Stimulated activated CD8-positive, alpha-beta memory T cell treated with anti-CD3 and anti-CD28 coated beads, Interleukin-12 subunit alpha, Interleukin-12 subunit beta, amount 100 ng/mL, for 24 hours (primary cell): ENCODE results near the gene ADAMTS20.
"Not testable (repeated sequence)": the region's sequence is repeated elsewhere in the genome, so short reads cannot be mapped to it uniquely, and the experiment has no call there.

ENCODE experiments used
- DNase-seq: peaks from one replicate; pipeline ENCODE4 v3.0.0-alpha.2; 2020; ENCODE audit errors: extremely low read depth

The ADAMTS20 gene, protein sequence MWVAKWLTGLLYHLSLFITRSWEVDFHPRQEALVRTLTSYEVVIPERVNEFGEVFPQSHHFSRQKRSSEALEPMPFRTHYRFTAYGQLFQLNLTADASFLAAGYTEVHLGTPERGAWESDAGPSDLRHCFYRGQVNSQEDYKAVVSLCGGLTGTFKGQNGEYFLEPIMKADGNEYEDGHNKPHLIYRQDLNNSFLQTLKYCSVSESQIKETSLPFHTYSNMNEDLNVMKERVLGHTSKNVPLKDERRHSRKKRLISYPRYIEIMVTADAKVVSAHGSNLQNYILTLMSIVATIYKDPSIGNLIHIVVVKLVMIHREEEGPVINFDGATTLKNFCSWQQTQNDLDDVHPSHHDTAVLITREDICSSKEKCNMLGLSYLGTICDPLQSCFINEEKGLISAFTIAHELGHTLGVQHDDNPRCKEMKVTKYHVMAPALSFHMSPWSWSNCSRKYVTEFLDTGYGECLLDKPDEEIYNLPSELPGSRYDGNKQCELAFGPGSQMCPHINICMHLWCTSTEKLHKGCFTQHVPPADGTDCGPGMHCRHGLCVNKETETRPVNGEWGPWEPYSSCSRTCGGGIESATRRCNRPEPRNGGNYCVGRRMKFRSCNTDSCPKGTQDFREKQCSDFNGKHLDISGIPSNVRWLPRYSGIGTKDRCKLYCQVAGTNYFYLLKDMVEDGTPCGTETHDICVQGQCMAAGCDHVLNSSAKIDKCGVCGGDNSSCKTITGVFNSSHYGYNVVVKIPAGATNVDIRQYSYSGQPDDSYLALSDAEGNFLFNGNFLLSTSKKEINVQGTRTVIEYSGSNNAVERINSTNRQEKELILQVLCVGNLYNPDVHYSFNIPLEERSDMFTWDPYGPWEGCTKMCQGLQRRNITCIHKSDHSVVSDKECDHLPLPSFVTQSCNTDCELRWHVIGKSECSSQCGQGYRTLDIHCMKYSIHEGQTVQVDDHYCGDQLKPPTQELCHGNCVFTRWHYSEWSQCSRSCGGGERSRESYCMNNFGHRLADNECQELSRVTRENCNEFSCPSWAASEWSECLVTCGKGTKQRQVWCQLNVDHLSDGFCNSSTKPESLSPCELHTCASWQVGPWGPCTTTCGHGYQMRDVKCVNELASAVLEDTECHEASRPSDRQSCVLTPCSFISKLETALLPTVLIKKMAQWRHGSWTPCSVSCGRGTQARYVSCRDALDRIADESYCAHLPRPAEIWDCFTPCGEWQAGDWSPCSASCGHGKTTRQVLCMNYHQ (N-terminal part only)

DNA sequence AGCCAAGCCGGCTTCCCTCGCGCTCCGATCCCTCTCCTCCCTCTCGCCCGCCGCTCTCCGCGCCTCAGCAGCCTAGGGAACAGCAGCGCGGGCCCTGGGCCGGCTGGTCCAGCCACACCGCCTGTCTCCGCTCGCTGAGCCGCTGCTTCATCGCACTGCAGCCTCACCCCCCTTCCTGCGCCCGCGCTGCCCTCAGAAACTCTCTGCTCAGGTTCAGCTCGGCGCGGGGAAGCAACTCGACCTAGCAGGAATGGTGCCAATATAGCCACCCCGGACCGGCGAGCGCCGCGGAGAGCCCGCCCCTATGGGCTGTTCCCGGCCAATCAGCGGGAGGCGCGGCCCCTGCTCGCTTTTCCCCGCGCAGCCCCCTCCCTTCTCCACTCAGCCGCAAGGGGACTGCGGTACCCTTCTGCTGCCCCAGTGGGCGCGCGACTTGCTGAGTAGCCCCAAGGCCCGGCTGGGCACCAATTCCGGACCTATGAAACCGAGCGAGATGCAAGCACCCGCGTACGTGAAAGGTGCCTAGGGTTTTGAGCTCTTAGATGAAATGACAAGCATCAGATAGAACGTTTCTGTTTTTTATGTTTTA, at the start of gene ADAMTS20:
Gene ADAMTS20 (minus strand): TSS at position 233 of the 589 bp plus-strand sequence. CDS start 282 bp downstream, outside the sequence.
- no peak for DNase-seq

GRCh38 chr12:43599708-43600107, 47.7 kb upstream of the ADAMTS20 start:
- no peak for DNase-seq

DNA sequence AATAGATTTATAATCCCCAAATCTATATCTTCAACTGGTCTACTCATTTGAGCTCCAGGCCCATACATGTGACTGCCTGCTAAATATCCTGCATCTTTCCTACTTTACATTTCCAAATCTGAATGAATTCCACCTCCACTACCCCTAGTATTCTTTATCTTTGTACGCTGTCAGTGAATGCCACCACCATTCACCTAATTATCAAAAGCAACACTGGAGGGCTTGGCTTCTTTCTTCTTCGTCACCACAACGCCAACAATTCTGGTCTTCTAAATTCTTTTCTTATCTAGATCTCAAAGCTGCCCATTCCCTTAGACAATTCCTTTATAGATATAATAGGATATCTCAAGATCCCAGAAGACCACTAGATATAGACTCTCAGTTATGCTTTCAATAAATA, 47.1 kb upstream of the ADAMTS20 start:
- no peak for DNase-seq

GRCh38 chr12:43590307-43590706, 38.3 kb upstream of the ADAMTS20 start:
- DNase-seq: no peak

DNA sequence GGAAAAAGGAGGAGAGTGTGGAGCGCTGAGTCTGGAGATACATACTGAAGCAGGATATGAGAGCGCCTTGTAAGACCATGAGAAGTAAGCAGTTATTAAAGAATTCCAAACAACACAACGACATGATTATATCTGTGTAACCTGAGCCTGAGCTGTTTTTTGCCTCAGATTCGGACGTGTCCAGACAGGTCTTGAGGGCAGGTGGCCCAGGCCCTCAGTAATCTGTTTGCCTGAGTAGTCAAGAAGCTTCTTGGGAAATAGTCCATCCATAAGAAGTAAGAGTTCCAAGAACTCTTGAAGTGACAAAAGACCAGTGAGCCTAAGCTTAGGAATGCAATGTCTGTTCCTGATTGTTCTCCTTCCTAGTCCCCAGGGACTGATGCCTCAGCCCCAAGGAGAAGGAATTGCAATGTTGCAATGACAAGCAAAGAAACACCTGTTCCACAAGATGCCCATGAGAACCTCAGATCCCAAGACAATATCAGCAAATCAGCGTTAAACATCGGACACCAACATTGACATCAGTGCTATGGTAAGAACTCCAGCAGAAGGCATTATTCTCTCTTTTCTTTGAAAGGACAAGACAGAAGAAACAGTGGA, 34.7 kb upstream of the ADAMTS20 start:
- no peak for DNase-seq

- DNase-seq: no peak
Measured at GRCh38 chr12:43585676-43586075, 33.7 kb upstream of the ADAMTS20 start.

GRCh38 chr12:43580601-43581000, 28.6 kb upstream of the ADAMTS20 start:
- DNase-seq: no peak

GRCh38 chr12:43579206-43579605, 27.2 kb upstream of the ADAMTS20 start:
- no peak for DNase-seq

DNA sequence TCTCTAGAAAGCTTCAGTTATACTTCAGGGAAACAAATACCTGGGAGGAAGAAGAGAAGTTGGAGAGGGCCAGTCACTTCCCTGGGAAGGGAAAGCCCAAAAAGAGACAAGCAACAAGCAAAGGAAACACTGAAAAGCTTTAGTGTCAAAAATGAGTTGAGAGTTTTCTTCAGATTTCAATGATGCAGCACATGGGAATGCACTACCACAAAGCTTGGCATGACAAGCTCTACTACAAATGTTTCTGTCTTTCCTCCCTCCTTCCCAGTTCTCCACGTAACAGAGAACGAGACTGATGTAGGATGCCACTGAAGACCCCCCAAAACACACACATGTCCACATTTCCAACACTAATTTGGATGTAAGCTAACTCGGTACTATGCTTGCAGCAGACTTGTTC, 26.8 kb upstream of the ADAMTS20 start:
- DNase-seq: no peak

- DNase-seq: no peak
Measured at GRCh38 chr12:43577381-43577780, 25.4 kb upstream of the ADAMTS20 start.

- DNase-seq: no peak
Measured at GRCh38 chr12:43576162-43576561, 24.2 kb upstream of the ADAMTS20 start.

DNA sequence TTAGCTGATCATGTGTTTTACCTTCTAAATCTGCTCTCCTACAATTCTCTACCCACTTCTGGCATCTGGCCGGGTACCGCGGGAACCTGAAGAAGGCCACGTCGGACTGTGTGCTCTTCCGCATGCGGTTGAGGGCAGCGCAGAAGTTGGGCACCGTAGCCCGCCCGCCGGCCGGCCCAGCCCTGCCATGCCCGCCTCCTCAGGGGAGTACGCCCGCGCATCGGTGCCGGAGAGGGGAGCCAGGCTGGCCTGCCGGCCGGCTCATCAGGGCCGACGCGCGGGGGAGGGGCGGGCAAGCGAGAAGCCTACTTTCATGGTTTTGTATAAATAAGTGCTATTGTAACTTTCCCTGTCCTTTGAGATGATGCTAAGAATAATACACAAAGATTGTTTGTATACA, 19.9 kb upstream of the ADAMTS20 start:
- no peak for DNase-seq

DNA sequence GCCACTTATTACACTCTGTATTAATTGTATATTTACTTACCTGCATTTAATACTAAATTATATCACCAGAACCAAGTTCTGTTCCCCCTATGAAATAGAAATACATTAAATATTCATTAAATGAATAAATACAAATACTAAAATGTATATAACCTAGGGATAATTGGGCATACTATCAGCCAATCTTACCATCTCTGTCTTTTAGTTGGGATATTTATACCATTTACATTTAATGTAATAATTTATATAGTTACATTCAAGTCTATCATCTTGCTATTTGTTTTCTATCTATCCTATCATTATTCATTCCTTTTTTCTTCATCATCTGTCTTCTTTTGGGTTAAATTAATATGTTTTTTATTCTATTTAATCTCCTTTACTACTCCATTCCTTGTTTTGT, 4.1 kb upstream of the ADAMTS20 start:
- no peak for DNase-seq

- DNase-seq: no peak
Measured at GRCh38 chr12:43551279-43551970, 578 bp downstream of the ADAMTS20 start.

DNA sequence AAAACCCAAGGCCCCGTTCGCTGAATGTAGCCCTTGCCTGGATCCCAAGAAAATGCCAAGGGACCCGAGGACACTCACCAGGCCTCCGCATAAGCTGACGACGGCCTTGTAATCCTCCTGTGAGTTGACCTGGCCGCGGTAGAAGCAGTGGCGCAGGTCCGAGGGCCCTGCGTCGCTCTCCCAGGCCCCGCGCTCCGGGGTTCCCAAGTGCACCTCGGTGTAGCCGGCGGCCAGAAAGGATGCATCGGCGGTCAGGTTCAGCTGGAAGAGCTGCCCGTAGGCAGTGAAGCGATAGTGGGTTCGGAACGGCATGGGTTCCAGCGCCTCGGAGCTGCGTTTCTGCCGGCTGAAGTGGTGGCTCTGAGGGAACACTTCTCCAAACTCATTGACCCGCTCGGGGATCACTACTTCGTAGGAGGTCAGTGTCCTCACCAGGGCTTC, 1.2 kb downstream of the ADAMTS20 start:
- no peak for DNase-seq

DNA sequence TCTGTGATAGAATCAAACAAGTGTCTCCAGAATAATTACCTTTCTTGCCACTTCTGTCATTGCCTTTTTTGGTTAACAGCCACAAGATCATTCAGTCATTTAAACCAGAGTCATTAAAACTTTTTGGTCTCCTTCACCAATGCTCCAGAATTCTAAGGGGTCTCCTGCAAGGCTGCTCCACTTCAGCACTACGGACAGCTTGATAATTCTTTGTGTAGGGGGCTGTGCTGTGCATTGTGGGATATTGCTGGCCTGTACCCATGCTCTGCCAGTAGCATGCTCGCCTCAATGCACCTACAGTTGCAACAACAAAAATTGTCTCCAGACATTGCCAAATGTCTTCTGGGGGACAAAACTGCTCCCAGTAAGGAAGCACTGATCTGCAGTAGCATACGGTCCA, 7.3 kb downstream of the ADAMTS20 start:
- no peak for DNase-seq

GRCh38 chr12:43540470-43540869, 11.5 kb downstream of the ADAMTS20 start:
- DNase-seq: no peak

- not testable (repeated sequence) for DNase-seq
Measured at GRCh38 chr12:43537675-43538074, 14.3 kb downstream of the ADAMTS20 start.

- DNase-seq: no peak
Measured at GRCh38 chr12:43516045-43516444, 36.0 kb downstream of the ADAMTS20 start.

DNA sequence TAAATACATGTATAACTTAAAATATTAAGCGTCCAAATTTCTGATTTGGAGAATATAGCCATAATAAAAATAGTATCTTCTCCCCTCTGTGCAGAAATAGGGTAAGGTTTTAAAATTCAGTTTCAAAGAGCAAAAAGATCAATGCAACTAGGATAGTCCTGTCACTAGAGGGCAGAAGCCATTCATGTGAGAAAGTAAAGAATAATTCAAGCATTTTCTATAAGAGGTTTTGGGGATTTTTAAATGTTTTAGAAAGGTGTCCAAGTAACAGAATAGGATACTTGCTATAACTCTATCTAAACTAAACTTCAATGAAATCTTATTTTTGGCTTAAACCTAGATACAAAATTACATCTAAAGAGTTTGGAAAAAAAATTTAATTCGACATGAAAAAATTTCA, 50.3 kb downstream of the ADAMTS20 start:
- no peak for DNase-seq
